Liver (tissue), 9 donors: ENCODE data around the gene RELCH. TPM values are rescaled to one million over a fixed set of nuclear protein-coding genes. Genes with fewer than 3 reads are reported as not detected.

Experiments used
- DNase-seq: peaks from one replicate; pipeline ENCODE4 v3.0.0-alpha.2; 2017; ENCODE audit warnings: low spot score
- H3K27ac ChIP-seq, 2 donors: one replicate each; pipeline ENCODE4 v1.7.0; 2013; ENCODE audit warnings: inconsistent platforms in 2 of 2, low read length in 2 of 2, control low read depth in 1 of 2, low read depth in 1 of 2, mild to moderate bottlenecking in 1 of 2
- H3K27me3 ChIP-seq, 4 donors: one replicate each; pipeline versions ENCODE4 v1.6.1 to v1.7.0; 2013; ENCODE audit warnings: low read length in 3 of 4, inconsistent platforms in 1 of 4, mild to moderate bottlenecking in 1 of 4, moderate library complexity in 1 of 4; ENCODE audit not compliant: control insufficient read depth in 4 of 4, insufficient read depth in 4 of 4
- H3K36me3 ChIP-seq, 4 donors: one replicate each; pipeline versions ENCODE4 v1.6.1 to v1.7.0; 2013; ENCODE audit warnings: low read length in 3 of 4, mild to moderate bottlenecking in 3 of 4, low read depth in 1 of 4, moderate library complexity in 1 of 4; ENCODE audit not compliant: control insufficient read depth in 4 of 4, insufficient read depth in 3 of 4
- H3K4me1 ChIP-seq, 4 donors: one replicate each; pipeline versions ENCODE4 v1.6.1 to v1.7.0; 2013; ENCODE audit warnings: low read length in 3 of 4, mild to moderate bottlenecking in 3 of 4, moderate library complexity in 1 of 4; ENCODE audit not compliant: control insufficient read depth in 4 of 4, insufficient read depth in 4 of 4
- H3K4me3 ChIP-seq, 3 donors: one replicate each; pipeline versions ENCODE4 v1.6.1 to v1.7.0; 2013; ENCODE audit warnings: low read length in 3 of 3, control low read depth in 1 of 3, low read depth in 1 of 3, mild to moderate bottlenecking in 1 of 3
- H3K9ac ChIP-seq, 2 donors: one replicate each; pipeline ENCODE4 v1.7.0; 2013; ENCODE audit warnings: low read length in 2 of 2, mild to moderate bottlenecking in 2 of 2, moderate library complexity in 2 of 2, control low read depth in 1 of 2, low read depth in 1 of 2
- H3K9me3 ChIP-seq, 4 donors: one replicate each; pipeline versions ENCODE4 v1.6.1 to v1.7.0; 2013; ENCODE audit warnings: low read length in 3 of 4; ENCODE audit not compliant: control insufficient read depth in 4 of 4
- EGR1 ChIP-seq, 2 donors: IDR thresholded peaks; 2 replicates each; pipeline ENCODE4 v1.6.1; 2016 to 2018; ENCODE audit warnings: antibody characterized with exemption in 2 of 2, low read depth in 2 of 2
- FOXA1 ChIP-seq: IDR thresholded peaks from 2 replicates; pipeline ENCODE4 v1.6.1; 2016; ENCODE audit warnings: antibody characterized with exemption
- FOXA2 ChIP-seq: IDR thresholded peaks from 2 replicates; pipeline ENCODE4 v1.6.1; 2016; ENCODE audit warnings: antibody characterized with exemption
- GABPA ChIP-seq, 2 donors: IDR thresholded peaks in 1 of 2; conservative IDR thresholded peaks in 1 of 2; 2 replicates each; pipeline ENCODE4 v1.6.1; 2016; ENCODE audit warnings: antibody characterized with exemption in 2 of 2, mild to moderate bottlenecking in 1 of 2, moderate library complexity in 1 of 2
- HNF4A ChIP-seq, 2 donors: conservative IDR thresholded peaks; 2 replicates each; pipeline ENCODE4 v1.6.1; 2016; ENCODE audit warnings: antibody characterized with exemption in 2 of 2, mild to moderate bottlenecking in 2 of 2
- HNF4G ChIP-seq: IDR thresholded peaks from 2 replicates; pipeline ENCODE4 v1.6.1; 2016; ENCODE audit warnings: antibody characterized with exemption
- JUND ChIP-seq, 2 donors: IDR thresholded peaks; 2 replicates each; pipeline ENCODE4 v1.6.1; 2016; ENCODE audit warnings: antibody characterized with exemption in 2 of 2
- NR2F2 ChIP-seq: IDR thresholded peaks from 2 replicates; pipeline ENCODE4 v1.6.1; 2016; ENCODE audit warnings: antibody characterized with exemption
- RAD21 ChIP-seq, 2 donors: IDR thresholded peaks; 2 replicates each; pipeline ENCODE4 v1.6.1; 2016; ENCODE audit warnings: antibody characterized with exemption in 2 of 2, mild to moderate bottlenecking in 2 of 2
- RXRA ChIP-seq, 2 donors: IDR thresholded peaks; 2 replicates each; pipeline ENCODE4 v1.6.1; 2017 to 2018; ENCODE audit warnings: antibody characterized with exemption in 2 of 2, mild to moderate bottlenecking in 1 of 2
- SP1 ChIP-seq: IDR thresholded peaks from 2 replicates; pipeline ENCODE4 v1.6.1; 2018; ENCODE audit warnings: antibody characterized with exemption, mild to moderate bottlenecking
- YY1 ChIP-seq: IDR thresholded peaks from 2 replicates; pipeline ENCODE4 v1.6.1; 2016; ENCODE audit warnings: antibody characterized with exemption, mild to moderate bottlenecking
- WGBS: extraction: QIAGEN DNeasy Blood & Tissue Kit; methylation state at CpG from one replicate; pipeline ENCODE4 v1.1.7; 2013; 5-methylcytosine and 5-hydroxymethylcytosine counted together
- polyA plus RNA-seq, 2 donors: library from polyadenylated mRNA; stranded (reverse) in 1 of 2; unstranded in 1 of 2; fragments of 200-250 nt in 1 of 2; fragments of >200 nt in 1 of 2; fragmentation: Nextera tagmentation in 1 of 2; extraction: Ambion mirVana in 1 of 2; gene quantifications; one replicate each; pipeline versions ENCODE4 v1.2.1 to v1.2.3, GENCODE V29; 2013 to 2015
- total RNA-seq, 2 donors: library from RNA; depleted of rRNA; stranded (reverse); fragments of >200 nt; gene quantifications; one replicate each; pipeline ENCODE4 v1.2.3, GENCODE V29; 2014
- TF ChIP-seq, protein P1 (sequence below): fragments of 150-350 bp; IDR thresholded peaks from 2 replicates; pipeline ENCODE4 v1.5.1; 2017; ENCODE audit warnings: improper control_type of control experiment, low read depth, low read length; ENCODE audit not compliant: missing input control
- TF ChIP-seq, protein P2 (sequence below): IDR thresholded peaks from 2 replicates; pipeline ENCODE4 v1.6.1; 2016; ENCODE audit warnings: antibody characterized with exemption, mild to moderate bottlenecking
- TF ChIP-seq, protein P3 (sequence below): IDR thresholded peaks from 2 replicates; pipeline ENCODE4 v1.6.1; 2016; ENCODE audit warnings: antibody characterized with exemption
- TF ChIP-seq, protein P4 (sequence below): IDR thresholded peaks from 2 replicates; pipeline ENCODE4 v1.6.1; 2016; ENCODE audit warnings: antibody characterized with exemption
- TF ChIP-seq, protein P5 (sequence below): IDR thresholded peaks from 2 replicates; pipeline ENCODE4 v1.6.1; 2016; ENCODE audit warnings: antibody characterized with exemption
- donor health status: healthy.
- donor health status: healthy.
- donor health status: healthy.
- donor health status: healthy.
- donor health status: healthy.

RELCH gene
- total and polyA plus RNA-seq, 4 donors = 4.3 to 21.7 (median 11.0) TPM

DNA sequence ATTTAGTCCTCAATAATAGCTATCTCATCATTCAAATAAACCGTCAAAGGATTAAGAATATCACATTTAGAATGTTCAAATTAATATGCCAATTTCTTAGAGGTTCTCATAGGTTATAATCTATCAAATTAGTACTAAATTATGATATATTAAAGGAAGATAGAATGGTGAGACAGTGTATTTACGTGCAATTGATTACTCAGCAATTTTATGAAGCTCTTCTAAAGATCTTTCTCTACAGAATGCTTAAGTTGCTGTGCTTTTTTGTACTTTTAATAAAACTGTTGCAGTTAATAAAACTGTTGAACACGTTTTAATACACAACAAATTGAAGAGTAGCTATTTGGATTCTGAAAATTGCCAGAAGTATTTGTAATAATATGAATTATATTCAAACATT is 39.0 kb downstream of the RELCH start:
- whole genome bisulfite sequencing = 96% methylated on average over 3 of the region's 3 CpGs
- Histone ChIP-seq H3K9ac (no peak overlapping the region), H3K4me3 (no peak overlapping the region), H3K27me3 (no peaks in the 10 kb centered on the region), H3K27ac (no peak overlapping the region), H3K4me1 (no peaks in the 10 kb centered on the region), H3K9me3 (peaks cover 0 to 4% (median 3%) of the 10 kb centered on the region in 4 donors), H3K36me3 (peaks cover 0 to 33% (median 27%) of the 10 kb centered on the region in 4 donors)
- TF ChIP-seq, protein P1, sequence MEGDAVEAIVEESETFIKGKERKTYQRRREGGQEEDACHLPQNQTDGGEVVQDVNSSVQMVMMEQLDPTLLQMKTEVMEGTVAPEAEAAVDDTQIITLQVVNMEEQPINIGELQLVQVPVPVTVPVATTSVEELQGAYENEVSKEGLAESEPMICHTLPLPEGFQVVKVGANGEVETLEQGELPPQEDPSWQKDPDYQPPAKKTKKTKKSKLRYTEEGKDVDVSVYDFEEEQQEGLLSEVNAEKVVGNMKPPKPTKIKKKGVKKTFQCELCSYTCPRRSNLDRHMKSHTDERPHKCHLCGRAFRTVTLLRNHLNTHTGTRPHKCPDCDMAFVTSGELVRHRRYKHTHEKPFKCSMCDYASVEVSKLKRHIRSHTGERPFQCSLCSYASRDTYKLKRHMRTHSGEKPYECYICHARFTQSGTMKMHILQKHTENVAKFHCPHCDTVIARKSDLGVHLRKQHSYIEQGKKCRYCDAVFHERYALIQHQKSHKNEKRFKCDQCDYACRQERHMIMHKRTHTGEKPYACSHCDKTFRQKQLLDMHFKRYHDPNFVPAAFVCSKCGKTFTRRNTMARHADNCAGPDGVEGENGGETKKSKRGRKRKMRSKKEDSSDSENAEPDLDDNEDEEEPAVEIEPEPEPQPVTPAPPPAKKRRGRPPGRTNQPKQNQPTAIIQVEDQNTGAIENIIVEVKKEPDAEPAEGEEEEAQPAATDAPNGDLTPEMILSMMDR = no peak
- TF ChIP-seq, protein P2, sequence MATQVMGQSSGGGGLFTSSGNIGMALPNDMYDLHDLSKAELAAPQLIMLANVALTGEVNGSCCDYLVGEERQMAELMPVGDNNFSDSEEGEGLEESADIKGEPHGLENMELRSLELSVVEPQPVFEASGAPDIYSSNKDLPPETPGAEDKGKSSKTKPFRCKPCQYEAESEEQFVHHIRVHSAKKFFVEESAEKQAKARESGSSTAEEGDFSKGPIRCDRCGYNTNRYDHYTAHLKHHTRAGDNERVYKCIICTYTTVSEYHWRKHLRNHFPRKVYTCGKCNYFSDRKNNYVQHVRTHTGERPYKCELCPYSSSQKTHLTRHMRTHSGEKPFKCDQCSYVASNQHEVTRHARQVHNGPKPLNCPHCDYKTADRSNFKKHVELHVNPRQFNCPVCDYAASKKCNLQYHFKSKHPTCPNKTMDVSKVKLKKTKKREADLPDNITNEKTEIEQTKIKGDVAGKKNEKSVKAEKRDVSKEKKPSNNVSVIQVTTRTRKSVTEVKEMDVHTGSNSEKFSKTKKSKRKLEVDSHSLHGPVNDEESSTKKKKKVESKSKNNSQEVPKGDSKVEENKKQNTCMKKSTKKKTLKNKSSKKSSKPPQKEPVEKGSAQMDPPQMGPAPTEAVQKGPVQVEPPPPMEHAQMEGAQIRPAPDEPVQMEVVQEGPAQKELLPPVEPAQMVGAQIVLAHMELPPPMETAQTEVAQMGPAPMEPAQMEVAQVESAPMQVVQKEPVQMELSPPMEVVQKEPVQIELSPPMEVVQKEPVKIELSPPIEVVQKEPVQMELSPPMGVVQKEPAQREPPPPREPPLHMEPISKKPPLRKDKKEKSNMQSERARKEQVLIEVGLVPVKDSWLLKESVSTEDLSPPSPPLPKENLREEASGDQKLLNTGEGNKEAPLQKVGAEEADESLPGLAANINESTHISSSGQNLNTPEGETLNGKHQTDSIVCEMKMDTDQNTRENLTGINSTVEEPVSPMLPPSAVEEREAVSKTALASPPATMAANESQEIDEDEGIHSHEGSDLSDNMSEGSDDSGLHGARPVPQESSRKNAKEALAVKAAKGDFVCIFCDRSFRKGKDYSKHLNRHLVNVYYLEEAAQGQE = no peak
- TF ChIP-seq GABPA (IDR thresholded peaks at IDR 0.05 in 1 of 2, conservative IDR thresholded peaks at IDR 0.05 in 1 of 2) (no peak), NR2F2 (no peak), HNF4A (conservative IDR thresholded peaks at IDR 0.05) (no peak), HNF4G (no peak), SP1 (no peak), JUND (IDR thresholded peaks at IDR 0.05) (no peak), FOXA2 (no peak), RXRA (IDR thresholded peaks at IDR 0.05) (no peak), FOXA1 (no peak), YY1 (no peak), EGR1 (IDR thresholded peaks at IDR 0.05; ENCODE audit: low read depth in 2 of 2) (no peak)
- TF ChIP-seq, protein P3, sequence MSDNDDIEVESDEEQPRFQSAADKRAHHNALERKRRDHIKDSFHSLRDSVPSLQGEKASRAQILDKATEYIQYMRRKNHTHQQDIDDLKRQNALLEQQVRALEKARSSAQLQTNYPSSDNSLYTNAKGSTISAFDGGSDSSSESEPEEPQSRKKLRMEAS = no peak
- TF ChIP-seq, protein P4, sequence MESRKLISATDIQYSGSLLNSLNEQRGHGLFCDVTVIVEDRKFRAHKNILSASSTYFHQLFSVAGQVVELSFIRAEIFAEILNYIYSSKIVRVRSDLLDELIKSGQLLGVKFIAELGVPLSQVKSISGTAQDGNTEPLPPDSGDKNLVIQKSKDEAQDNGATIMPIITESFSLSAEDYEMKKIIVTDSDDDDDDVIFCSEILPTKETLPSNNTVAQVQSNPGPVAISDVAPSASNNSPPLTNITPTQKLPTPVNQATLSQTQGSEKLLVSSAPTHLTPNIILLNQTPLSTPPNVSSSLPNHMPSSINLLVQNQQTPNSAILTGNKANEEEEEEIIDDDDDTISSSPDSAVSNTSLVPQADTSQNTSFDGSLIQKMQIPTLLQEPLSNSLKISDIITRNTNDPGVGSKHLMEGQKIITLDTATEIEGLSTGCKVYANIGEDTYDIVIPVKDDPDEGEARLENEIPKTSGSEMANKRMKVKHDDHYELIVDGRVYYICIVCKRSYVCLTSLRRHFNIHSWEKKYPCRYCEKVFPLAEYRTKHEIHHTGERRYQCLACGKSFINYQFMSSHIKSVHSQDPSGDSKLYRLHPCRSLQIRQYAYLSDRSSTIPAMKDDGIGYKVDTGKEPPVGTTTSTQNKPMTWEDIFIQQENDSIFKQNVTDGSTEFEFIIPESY = no peak
- TF ChIP-seq, protein P5, sequence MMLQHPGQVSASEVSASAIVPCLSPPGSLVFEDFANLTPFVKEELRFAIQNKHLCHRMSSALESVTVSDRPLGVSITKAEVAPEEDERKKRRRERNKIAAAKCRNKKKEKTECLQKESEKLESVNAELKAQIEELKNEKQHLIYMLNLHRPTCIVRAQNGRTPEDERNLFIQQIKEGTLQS = no peak
- DNase-seq = no peak

DNA sequence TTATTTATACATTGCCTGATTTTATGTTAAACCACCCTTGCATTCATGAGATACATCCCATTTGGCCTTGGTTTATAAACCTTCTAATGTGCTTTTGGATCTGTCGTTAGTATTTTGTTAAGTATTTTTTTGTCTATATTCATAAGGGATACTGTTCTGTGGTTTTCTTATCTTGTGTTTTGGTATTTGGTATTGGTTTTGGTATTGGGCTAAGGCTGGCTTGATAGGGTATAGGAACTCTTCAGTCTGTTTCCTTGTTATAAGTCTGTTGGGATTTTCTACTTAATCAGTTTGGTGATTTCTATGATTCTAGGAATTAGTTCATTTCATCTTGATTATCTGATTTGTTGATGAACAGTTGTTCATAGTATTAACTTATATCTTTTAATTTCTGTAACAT is 49.2 kb downstream of the RELCH start:
- 93% methylated on average over 1 of the region's 1 CpG for WGBS
- H3K36me3 ChIP-seq = peaks cover 0 to 13% (median 8%) of the 10 kb centered on the region in 4 donors
- H3K4me3 ChIP-seq = no peak overlapping the region
- no peak overlapping the region for H3K27ac ChIP-seq
- no peak for DNase-seq
- TF ChIP-seq GABPA (IDR thresholded peaks at IDR 0.05 in 1 of 2, conservative IDR thresholded peaks at IDR 0.05 in 1 of 2) (no peak), NR2F2 (no peak), JUND (IDR thresholded peaks at IDR 0.05) (no peak), YY1 (no peak), RXRA (IDR thresholded peaks at IDR 0.05) (no peak), RAD21 (IDR thresholded peaks at IDR 0.05) (no peak)
- TF ChIP-seq, protein P1 = no peak
- TF ChIP-seq, protein P3 = no peak
- no peaks in the 10 kb centered on the region for H3K27me3 ChIP-seq
- no peaks in the 10 kb centered on the region for H3K9me3 ChIP-seq
- H3K9ac ChIP-seq = no peak overlapping the region
- H3K4me1 ChIP-seq = no peaks in the 10 kb centered on the region
